ENCODE results near the gene DEFB132. TPM values are rescaled to one million over a fixed set of nuclear protein-coding genes. Genes with fewer than 3 reads are reported as not detected.

Gene DEFB132
- polyA plus RNA-seq, 1 of the 3 experiments (the other 2 are of a cell fraction): not detected

DNA sequence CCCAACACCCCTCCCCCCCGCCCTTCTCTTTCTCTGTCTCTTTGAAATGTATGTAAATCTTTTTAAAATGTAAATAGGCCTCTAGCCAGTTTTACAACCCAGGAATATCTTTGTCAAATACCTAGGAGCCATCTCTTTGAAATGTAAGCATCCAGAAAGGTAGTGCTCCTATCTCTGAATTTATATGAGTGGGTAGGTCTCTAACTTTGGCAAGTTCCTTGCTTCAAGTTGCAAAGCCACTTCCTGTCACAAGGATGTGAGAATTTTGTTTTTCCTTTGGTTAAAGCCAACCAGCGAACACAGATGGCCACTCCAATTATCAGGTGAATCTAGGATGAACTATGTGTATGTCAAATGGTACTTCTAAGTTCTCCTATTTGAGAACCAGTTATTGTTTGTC, 6.2 kb upstream of the DEFB132 start:
- Histone ChIP-seq H3K9me3 (no peaks in the 10 kb centered on the region), H2AFZ (ENCODE audit: low read depth) (no peak overlapping the region), H3K4me2 (no peak overlapping the region), H3K27me3 (ENCODE audit: insufficient read depth) (peaks cover 8% of the 10 kb centered on the region; the same call in 1 of the 2 replicates), H3K4me1 (ENCODE audit: control insufficient read depth in 1 of 2, insufficient read depth in 2 of 2, low read depth in 1 of 2, low read length in 1 of 2) (no peaks in the 10 kb centered on the region), H3F3A (replicated peaks; ENCODE audit: insufficient read depth) (no peaks in the 10 kb centered on the region), H3K27ac (ENCODE audit: low read depth in 2 of 2, low read length in 1 of 2) (no peak overlapping the region), H3K79me2 (ENCODE audit: insufficient read depth) (no peaks in the 10 kb centered on the region), H4K20me1 (ENCODE audit: insufficient read depth) (no peaks in the 10 kb centered on the region), H3K9me2 (no peaks in the 10 kb centered on the region), H3K4me3 (ENCODE audit: low read depth in 2 of 2, low read length in 1 of 2) (no peak overlapping the region), H3K36me3 (replicated peaks in 1 of 2; ENCODE audit: control insufficient read depth in 1 of 2, insufficient read depth in 2 of 2, low read length in 1 of 2) (no peaks in the 10 kb centered on the region), H3K9ac (no peak overlapping the region)
- POLR2A ChIA-PET: no interaction called here
- CTCF ChIA-PET: no interaction called here
- 19% methylated on average over 2 of the region's 2 CpGs for WGBS (ENCODE audit: low lambda C conversion rate)
- DNase-seq: no peak
- TF ChIP-seq EZH2phosphoT487 (IDR thresholded peaks at IDR 0.05; ENCODE audit: borderline replicate concordance, low read depth) (no peak), TCF12 (IDR thresholded peaks at IDR 0.05) (no peak), RCOR1 (IDR thresholded peaks at IDR 0.05; ENCODE audit: low read length) (no peak), RXRA (IDR thresholded peaks at IDR 0.05; ENCODE audit: borderline replicate concordance, low read depth) (no peak), ZBTB33 (IDR thresholded peaks at IDR 0.05; ENCODE audit: borderline replicate concordance, low read depth) (no peak), YY1 (IDR thresholded peaks at IDR 0.05; ENCODE audit: low read depth) (no peak), MAX (IDR thresholded peaks at IDR 0.05; ENCODE audit: low read depth) (no peak), JUND (IDR thresholded peaks at IDR 0.05) (no peak), IRF3 (IDR thresholded peaks at IDR 0.05; ENCODE audit: low read depth, low read length) (no peak), USF2 (IDR thresholded peaks at IDR 0.05; ENCODE audit: borderline replicate concordance, low read depth, low read length) (no peak), FOXJ3 (CRISPR knock-in tag; IDR thresholded peaks at IDR 0.05) (no peak), SIN3A (IDR thresholded peaks at IDR 0.05; ENCODE audit: borderline replicate concordance, low read depth, low read length) (no peak), NRF1 (IDR thresholded peaks at IDR 0.05; ENCODE audit: low read depth, low read length) (no peak), GATA2 (CRISPR knock-in tag; IDR thresholded peaks at IDR 0.05) (no peak)
- TF ChIP-seq, protein P1, sequence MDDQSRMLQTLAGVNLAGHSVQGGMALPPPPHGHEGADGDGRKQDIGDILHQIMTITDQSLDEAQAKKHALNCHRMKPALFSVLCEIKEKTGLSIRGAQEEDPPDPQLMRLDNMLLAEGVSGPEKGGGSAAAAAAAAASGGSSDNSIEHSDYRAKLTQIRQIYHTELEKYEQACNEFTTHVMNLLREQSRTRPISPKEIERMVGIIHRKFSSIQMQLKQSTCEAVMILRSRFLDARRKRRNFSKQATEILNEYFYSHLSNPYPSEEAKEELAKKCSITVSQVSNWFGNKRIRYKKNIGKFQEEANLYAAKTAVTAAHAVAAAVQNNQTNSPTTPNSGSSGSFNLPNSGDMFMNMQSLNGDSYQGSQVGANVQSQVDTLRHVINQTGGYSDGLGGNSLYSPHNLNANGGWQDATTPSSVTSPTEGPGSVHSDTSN (IDR thresholded peaks at IDR 0.05): no peak
